H9 (cell line): Measurements from ENCODE around the gene SLC25A34. TPM values are rescaled to one million over a fixed set of nuclear protein-coding genes. Genes with fewer than 3 reads are reported as not detected.

ENCODE experiments used
- DNase-seq: peaks from one replicate; pipeline ENCODE4 v3.0.0-alpha.2; 2017
- H2AFZ ChIP-seq: one replicate; pipeline ENCODE4 v1.6.1; 2013; ENCODE audit warnings: mild to moderate bottlenecking, low read length, control low read depth, moderate library complexity
- H2AK5ac ChIP-seq: 2 replicates; pipeline ENCODE4 v1.6.1; 2013; ENCODE audit warnings: low read length, control low read depth, mixed read lengths; ENCODE audit not compliant: insufficient read length
- H2BK120ac ChIP-seq: one replicate; pipeline ENCODE4 v1.6.1; 2013; ENCODE audit warnings: low read depth, mild to moderate bottlenecking, low read length, control low read depth, inconsistent platforms; ENCODE audit not compliant: poor library complexity, severe bottlenecking
- H2BK12ac ChIP-seq: 2 replicates; pipeline ENCODE4 v1.6.1; 2013; ENCODE audit warnings: low read length, control low read depth, mixed read lengths, low read depth; ENCODE audit not compliant: insufficient read length
- H2BK15ac ChIP-seq: 2 replicates; pipeline ENCODE4 v1.6.1; 2013; ENCODE audit warnings: low read depth, low read length, control low read depth
- H2BK20ac ChIP-seq: one replicate; pipeline ENCODE4 v1.6.1; 2013; ENCODE audit warnings: low read depth, mild to moderate bottlenecking, low read length, control low read depth, inconsistent platforms; ENCODE audit not compliant: poor library complexity, severe bottlenecking
- H2BK5ac ChIP-seq: 2 replicates; pipeline ENCODE4 v1.6.1; 2013; ENCODE audit warnings: low read length, control low read depth, mixed read lengths; ENCODE audit not compliant: insufficient read length
- H3K14ac ChIP-seq: 2 replicates; pipeline ENCODE4 v1.6.1; 2013; ENCODE audit warnings: low read length, control low read depth; ENCODE audit not compliant: insufficient read depth
- H3K18ac ChIP-seq: 2 replicates; pipeline ENCODE4 v1.6.1; 2013; ENCODE audit warnings: low read depth, mild to moderate bottlenecking, mixed read lengths, low read length, control low read depth; ENCODE audit not compliant: insufficient read length
- H3K23ac ChIP-seq: 2 replicates; pipeline ENCODE4 v1.6.1; 2013; ENCODE audit warnings: low read length, control low read depth, mixed read lengths, low read depth; ENCODE audit not compliant: insufficient read length
- H3K23me2 ChIP-seq: 2 replicates; pipeline ENCODE4 v1.6.1; 2013; ENCODE audit warnings: low read depth, mild to moderate bottlenecking, mixed read lengths, low read length, control low read depth; ENCODE audit not compliant: insufficient read length, poor library complexity, severe bottlenecking
- H3K27ac ChIP-seq: 2 replicates; pipeline ENCODE4 v1.5.1; 2013; ENCODE audit warnings: low read length, control low read depth, mixed read lengths, low read depth; ENCODE audit not compliant: insufficient read length
- H3K27me3 ChIP-seq: 2 replicates; pipeline ENCODE4 v1.6.1; 2013; ENCODE audit warnings: low read length, control low read depth, inconsistent platforms; ENCODE audit not compliant: insufficient read depth
- H3K4ac ChIP-seq: 2 replicates; pipeline ENCODE4 v1.6.1; 2013; ENCODE audit warnings: low read depth, mild to moderate bottlenecking, control low read depth, inconsistent platforms, low read length, moderate library complexity
- H3K4me1 ChIP-seq: 2 replicates; pipeline ENCODE4 v1.6.1; 2013; ENCODE audit warnings: low read length, control low read depth, inconsistent platforms; ENCODE audit not compliant: insufficient read depth
- H3K4me2 ChIP-seq: 2 replicates; pipeline ENCODE4 v1.6.1; 2013; ENCODE audit warnings: low read length, control low read depth, mixed read lengths; ENCODE audit not compliant: insufficient read length, insufficient read depth
- H3K56ac ChIP-seq: 2 replicates; pipeline ENCODE4 v1.6.1; 2013; ENCODE audit warnings: low read depth, mild to moderate bottlenecking, mixed read lengths, low read length, control low read depth; ENCODE audit not compliant: insufficient read length
- H3K79me1 ChIP-seq: 2 replicates; pipeline ENCODE4 v1.6.1; 2013; ENCODE audit warnings: low read depth, mild to moderate bottlenecking, moderate library complexity, low read length, control low read depth, inconsistent platforms; ENCODE audit not compliant: insufficient read depth, poor library complexity, severe bottlenecking
- H3K79me2 ChIP-seq: 2 replicates; pipeline ENCODE4 v1.6.1; 2013; ENCODE audit warnings: low read length, control low read depth, inconsistent platforms; ENCODE audit not compliant: insufficient read depth
- H3K9ac ChIP-seq: 2 replicates; pipeline ENCODE4 v1.6.1; 2013; ENCODE audit warnings: low read length, control low read depth, mixed read lengths; ENCODE audit not compliant: insufficient read length; ENCODE audit errors: extremely low read depth
- H3K9me3 ChIP-seq: one replicate; pipeline ENCODE4 v1.6.1; 2013; ENCODE audit warnings: low read depth, low read length, inconsistent platforms; ENCODE audit not compliant: control insufficient read depth
- H3T11ph ChIP-seq: one replicate; pipeline ENCODE4 v1.6.1; 2013; ENCODE audit warnings: mild to moderate bottlenecking, low read length, control low read depth, inconsistent platforms
- H4K20me1 ChIP-seq: one replicate; pipeline ENCODE4 v1.6.1; 2013; ENCODE audit not compliant: control insufficient read depth, insufficient read length, insufficient read depth
- H4K5ac ChIP-seq: 2 replicates; pipeline ENCODE4 v1.6.1; 2013; ENCODE audit warnings: low read depth, mild to moderate bottlenecking, mixed read lengths, low read length, control low read depth; ENCODE audit not compliant: insufficient read length
- H4K8ac ChIP-seq: replicated peaks from 2 replicates; pipeline ENCODE4 v1.6.1; 2013; ENCODE audit warnings: low read length, control low read depth, mixed read lengths, low read depth; ENCODE audit not compliant: insufficient read length
- H4K91ac ChIP-seq: 2 replicates; pipeline ENCODE4 v1.6.1; 2013; ENCODE audit warnings: low read depth, mild to moderate bottlenecking, moderate library complexity, mixed read lengths, low read length, control low read depth; ENCODE audit not compliant: insufficient read length
- H3K27ac Mint-ChIP-seq, 3 experiments: 2 replicates in 2 of 3; 3 replicates in 1 of 3; pipeline ENCODE4 v1.8.0; 2020 to 2021; ENCODE audit warnings: mixed read lengths in 3 of 3, mild to moderate bottlenecking in 1 of 3, moderate library complexity in 1 of 3
- H3K27me3 Mint-ChIP-seq: 2 replicates; pipeline ENCODE4 v1.8.0; 2021; ENCODE audit warnings: low read depth, mild to moderate bottlenecking, moderate library complexity, mixed read lengths
- H3K36me3 Mint-ChIP-seq, 3 experiments: 2 replicates in 2 of 3; 3 replicates in 1 of 3; pipeline ENCODE4 v1.8.0; 2020 to 2021; ENCODE audit warnings: low read depth in 3 of 3, mixed read lengths in 3 of 3; ENCODE audit not compliant: insufficient read depth in 1 of 3
- H3K4me1 Mint-ChIP-seq, 2 experiments: 2 replicates each; pipeline ENCODE4 v1.8.0; 2020; ENCODE audit warnings: mixed read lengths in 2 of 2
- H3K4me3 Mint-ChIP-seq, 2 experiments: 2 replicates in 1 of 2; 3 replicates in 1 of 2; pipeline ENCODE4 v1.8.0; 2020 to 2021; ENCODE audit warnings: mild to moderate bottlenecking in 2 of 2, mixed read lengths in 2 of 2, moderate library complexity in 1 of 2
- H3K9me3 Mint-ChIP-seq, 2 experiments: 2 replicates in 1 of 2; 3 replicates in 1 of 2; pipeline ENCODE4 v1.8.0; 2020; ENCODE audit warnings: mild to moderate bottlenecking in 2 of 2, mixed read lengths in 2 of 2, moderate library complexity in 1 of 2
- CTCF ChIP-seq: fragments of 200-600 bp; sonication (generic); conservative IDR thresholded peaks from 3 replicates; pipeline ENCODE4 v1.8.0; 2021; ENCODE audit warnings: antibody characterized with exemption, mild to moderate bottlenecking
- WGBS: extraction: QIAGEN DNeasy Blood & Tissue Kit; methylation state at CpG from one replicate; pipeline ENCODE4 v1.1.7; 2013; ENCODE audit warnings: missing lambda C conversion rate, low lambda C conversion rate, mixed read lengths; ENCODE audit not compliant: insufficient read length; ENCODE audit errors: extremely low coverage; 5-methylcytosine and 5-hydroxymethylcytosine counted together
- total RNA-seq: library from RNA; stranded (reverse); gene quantifications from 2 replicates; pipeline ENCODE4 v1.2.1, GENCODE V29; 2021

SLC25A34 gene
- total RNA-seq, 1 experiment from 2014 or later = 1.5 TPM

- Histone ChIP-seq H3K23me2 (no peaks in the 10 kb centered on the region), H3K4me2 (no peak overlapping the region), H2BK12ac (no peak overlapping the region), H3K18ac (no peak overlapping the region), H3K23ac (no peak overlapping the region), H3K79me1 (no peaks in the 10 kb centered on the region), H3K79me2 (no peaks in the 10 kb centered on the region; the same call in 1 of the 2 replicates), H2BK5ac (no peak overlapping the region), H2AK5ac (no peak overlapping the region), H2BK120ac (no peak overlapping the region), H3K4ac (no peak overlapping the region), H3K56ac (no peak overlapping the region), H4K5ac (no peak overlapping the region), H3K9ac (no peak overlapping the region), H3K4me1 (no peaks in the 10 kb centered on the region; the same call in 1 of the 2 replicates), H3T11ph (no peak overlapping the region), H4K8ac (no peak overlapping the region), H3K14ac (no peak overlapping the region), H2BK15ac (no peak overlapping the region), H2BK20ac (no peak overlapping the region), H3K9me3 (no peaks in the 10 kb centered on the region), H3K27ac (no peak overlapping the region), H2AFZ (no peak overlapping the region), H3K27me3 (no peaks in the 10 kb centered on the region), H4K20me1 (no peaks in the 10 kb centered on the region), H4K91ac (no peak overlapping the region)
- H3K36me3 Mint-ChIP-seq = peaks cover 2 to 15% (median 8%) of the 10 kb centered on the region in 3 experiments; a peak in 5 of 7 replicates
- H3K9me3 Mint-ChIP-seq = no peaks in the 10 kb centered on the region
- DNase-seq = no peak
- no peaks in the 10 kb centered on the region for H3K27me3 Mint-ChIP-seq
- peak overlapping the region in 2 of 3 experiments; percentile 5 to 24; a peak in 2 of 7 replicates for H3K27ac Mint-ChIP-seq
- H3K4me3 Mint-ChIP-seq = no peak overlapping the region
- no peak for TF ChIP-seq CTCF
- H3K4me1 Mint-ChIP-seq = peaks cover 3% of the 10 kb centered on the region in 2 experiments; a peak in 2 of 4 replicates
- WGBS = no CpG with 5 or more reads among the region's 7 CpGs
Observed at GRCh38 chr1:15706751-15707150, 29.3 kb upstream of the SLC25A34 start.
